HG02852 (cell line): Measurements from ENCODE around the gene KCNQ1.

Experiments
- ATAC-seq: cut with Tn5 transposase; IDR thresholded peaks from one replicate; pipeline ENCODE4 v1.9.1; 2021; ENCODE audit warnings: mild to moderate bottlenecking, moderate library complexity; ENCODE audit not compliant: unreplicated experiment

Gene KCNQ1

GRCh38 chr11:2706321-2706720, 261.5 kb downstream of the KCNQ1 start:
- ATAC-seq = no peak

GRCh38 chr11:2707736-2708135, 262.9 kb downstream of the KCNQ1 start:
- no peak for ATAC-seq

GRCh38 chr11:2708151-2708581, 263.4 kb downstream of the KCNQ1 start:
- ATAC-seq = no peak

- no peak for ATAC-seq
Measured at GRCh38 chr11:2708757-2709281, 264.0 kb downstream of the KCNQ1 start.

- no peak for ATAC-seq
Measured at GRCh38 chr11:2709429-2709828, 264.6 kb downstream of the KCNQ1 start.

- ATAC-seq = no peak
Measured at GRCh38 chr11:2711161-2711560, 266.4 kb downstream of the KCNQ1 start.

- ATAC-seq = no peak
Measured at GRCh38 chr11:2713094-2713493, 268.3 kb downstream of the KCNQ1 start.

- no peak for ATAC-seq
Measured at GRCh38 chr11:2713661-2714462, 269.1 kb downstream of the KCNQ1 start.

GRCh38 chr11:2714463-2714800, 269.6 kb downstream of the KCNQ1 start:
- ATAC-seq = no peak

GRCh38 chr11:2714871-2715270, 270.1 kb downstream of the KCNQ1 start:
- ATAC-seq = no peak

- no peak for ATAC-seq
Measured at GRCh38 chr11:2715716-2716350, 271.0 kb downstream of the KCNQ1 start.

- ATAC-seq = no peak
Measured at GRCh38 chr11:2716376-2717095, 271.7 kb downstream of the KCNQ1 start.

- ATAC-seq = no peak
Measured at GRCh38 chr11:2717561-2718325, 272.9 kb downstream of the KCNQ1 start.

GRCh38 chr11:2718817-2719438, 274.1 kb downstream of the KCNQ1 start:
- ATAC-seq = no peak

- ATAC-seq = no peak
Measured at GRCh38 chr11:2719831-2720590, 275.2 kb downstream of the KCNQ1 start.

GRCh38 chr11:2721210-2721916, 276.6 kb downstream of the KCNQ1 start:
- ATAC-seq = no peak

GRCh38 chr11:2722955-2723354, 278.1 kb downstream of the KCNQ1 start:
- no peak for ATAC-seq

GRCh38 chr11:2724104-2724503, 279.3 kb downstream of the KCNQ1 start:
- ATAC-seq = no peak
